HG03025 (cell line): ENCODE data around the gene ARID4B.
"Not testable (repeated sequence)": the region's sequence is repeated elsewhere in the genome, so short reads cannot be mapped to it uniquely, and the experiment has no call there.

ENCODE experiments used
- ATAC-seq: cut with Tn5 transposase; IDR thresholded peaks from one replicate; pipeline ENCODE4 v1.9.1; 2021; ENCODE audit warnings: mild to moderate bottlenecking, moderate library complexity; ENCODE audit not compliant: unreplicated experiment, low FRiP score

Gene ARID4B

DNA sequence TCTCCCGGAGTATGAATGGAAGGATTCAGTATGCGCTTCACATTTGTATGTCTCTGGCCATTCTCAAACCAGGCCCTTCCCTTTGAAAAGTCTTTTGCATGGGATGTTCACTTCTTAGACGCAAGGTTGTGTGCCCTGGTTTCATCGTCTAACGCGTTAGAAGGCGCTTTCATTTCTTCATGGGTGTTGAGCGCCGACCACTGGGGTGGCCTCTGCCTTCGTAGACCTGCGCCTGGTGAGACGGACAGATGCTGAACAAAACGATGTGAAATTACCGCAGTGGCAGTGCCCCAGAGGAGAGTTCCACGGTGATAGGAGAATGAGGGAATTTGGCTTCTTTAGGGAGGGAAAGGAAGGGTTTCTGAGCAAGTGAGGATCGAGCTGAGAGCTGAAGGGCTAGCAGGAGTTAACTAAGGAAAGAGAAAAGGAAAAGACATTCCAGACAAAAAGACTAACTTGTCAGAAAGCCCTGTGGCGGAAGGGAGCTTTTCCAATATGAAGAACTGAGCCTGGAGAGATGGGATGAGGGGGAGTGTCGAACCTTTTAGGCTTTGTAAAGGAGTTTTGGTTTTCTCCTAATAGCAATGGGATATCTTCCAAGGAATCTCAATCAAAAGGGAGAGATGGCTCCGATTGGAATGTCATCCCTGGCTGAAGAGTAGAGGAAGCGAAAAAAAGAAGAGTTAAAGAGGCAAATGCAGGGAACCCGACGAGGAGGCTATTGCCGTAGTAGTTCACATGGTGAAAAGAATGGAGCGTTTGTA, 1.3 kb upstream of the ARID4B start:
- peak; percentile 14 for ATAC-seq

DNA sequence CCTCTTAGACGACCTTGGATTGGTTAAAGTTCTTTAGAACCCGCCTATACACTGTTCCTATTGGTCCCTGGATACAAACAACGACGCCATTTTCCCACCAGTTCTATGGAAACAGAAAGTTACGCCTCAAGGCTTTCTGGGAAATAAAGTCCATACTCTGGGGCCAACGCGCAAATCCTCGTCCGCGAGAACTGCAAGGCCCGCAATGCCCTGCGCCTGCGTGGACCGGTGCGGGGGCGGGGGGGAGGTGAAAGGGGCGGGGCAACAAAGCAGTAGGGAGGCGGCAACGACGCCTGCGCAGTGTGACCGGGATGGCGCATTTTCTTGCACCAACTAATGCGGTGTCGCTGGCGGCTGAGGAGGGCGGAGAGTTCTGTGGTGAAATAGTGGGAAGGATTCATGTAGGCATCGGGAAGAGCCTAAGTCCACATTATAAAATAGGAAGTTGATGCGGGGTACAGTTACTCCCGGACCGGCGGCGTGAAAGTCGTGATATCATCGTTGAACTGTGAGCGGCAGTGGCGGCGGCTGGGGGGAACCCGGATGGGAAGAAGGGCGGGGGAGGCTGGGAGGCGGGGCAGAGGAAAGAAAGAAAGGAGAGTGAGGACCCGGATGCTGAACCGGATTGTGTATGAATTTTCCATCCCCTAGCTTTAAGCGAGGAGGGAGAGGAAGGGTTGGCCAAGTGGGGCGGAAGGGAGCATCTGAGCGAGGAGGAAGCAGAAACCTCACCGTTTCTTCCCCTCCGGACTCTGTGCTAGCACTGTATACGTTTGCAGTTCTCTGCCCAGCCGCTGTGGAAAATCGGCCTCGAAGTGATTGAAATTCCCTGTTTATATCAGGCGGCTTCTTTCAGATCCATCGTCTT, 526 bp upstream of the ARID4B start, which contains the start of gene GGPS1:
GGPS1 (plus strand) TSS at position 300 of the 868 bp plus-strand sequence. CDS start 6,695 bp downstream, outside the sequence.
- ATAC-seq: peak; percentile 74

DNA sequence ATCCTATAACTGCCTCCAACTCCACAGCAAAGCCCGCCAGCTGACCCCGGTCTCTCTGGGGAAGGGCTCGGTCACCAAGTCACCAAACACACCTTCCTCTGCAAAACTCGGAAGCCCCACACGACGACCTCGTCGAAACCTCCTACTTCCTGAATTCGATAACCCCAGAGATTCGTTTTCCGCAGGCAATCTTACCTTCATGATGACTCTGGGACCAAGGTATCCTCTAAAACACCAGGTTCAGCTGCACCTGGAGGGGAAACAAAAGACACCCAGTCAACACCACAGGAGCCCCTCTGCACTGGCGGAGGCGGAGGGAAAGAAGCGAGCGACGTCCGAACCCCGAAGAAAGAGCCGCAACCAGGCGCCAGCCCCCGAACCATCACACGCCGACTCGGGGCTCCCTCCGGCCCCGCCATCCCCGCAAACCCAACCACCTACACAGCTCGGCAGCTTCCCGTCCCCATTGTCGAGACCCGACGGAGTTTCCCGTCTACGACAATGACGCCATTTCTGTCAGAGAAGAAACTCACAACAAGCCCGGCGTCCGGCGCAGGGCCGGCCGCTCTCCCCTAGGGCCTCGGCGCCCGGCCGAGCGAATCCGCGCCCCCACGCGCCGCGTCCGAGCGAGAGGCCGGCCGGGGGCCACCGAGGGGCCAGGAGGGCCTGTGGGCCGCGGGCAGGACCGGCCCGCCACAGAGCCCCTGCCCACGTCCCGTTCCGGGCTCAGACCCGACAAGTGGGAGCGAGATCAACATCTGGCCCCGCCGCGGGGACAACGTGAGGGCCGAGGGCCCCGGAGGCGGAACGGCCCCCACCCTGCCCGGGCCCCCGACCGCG, 1.0 kb downstream of the ARID4B start:
- no peak for ATAC-seq

DNA sequence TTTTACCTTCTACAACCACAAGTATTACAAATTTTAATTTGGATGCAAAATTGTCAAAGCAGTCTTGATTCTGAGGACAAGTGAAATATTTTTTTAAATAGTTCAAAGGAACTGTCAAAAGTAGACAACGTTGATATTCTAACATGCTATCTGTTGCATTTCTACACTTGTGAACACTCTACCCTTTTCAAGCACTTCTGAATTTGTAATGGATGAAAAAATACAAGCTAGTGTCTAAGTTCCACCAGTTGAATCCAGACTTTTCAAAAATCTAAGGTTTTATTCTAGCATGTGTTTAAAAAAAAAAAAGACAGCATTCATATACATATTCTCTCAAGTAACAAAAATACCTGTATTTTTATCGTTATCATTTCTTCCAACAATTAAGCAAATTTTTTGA, 2.1 kb downstream of the ARID4B start:
- ATAC-seq: no peak

DNA sequence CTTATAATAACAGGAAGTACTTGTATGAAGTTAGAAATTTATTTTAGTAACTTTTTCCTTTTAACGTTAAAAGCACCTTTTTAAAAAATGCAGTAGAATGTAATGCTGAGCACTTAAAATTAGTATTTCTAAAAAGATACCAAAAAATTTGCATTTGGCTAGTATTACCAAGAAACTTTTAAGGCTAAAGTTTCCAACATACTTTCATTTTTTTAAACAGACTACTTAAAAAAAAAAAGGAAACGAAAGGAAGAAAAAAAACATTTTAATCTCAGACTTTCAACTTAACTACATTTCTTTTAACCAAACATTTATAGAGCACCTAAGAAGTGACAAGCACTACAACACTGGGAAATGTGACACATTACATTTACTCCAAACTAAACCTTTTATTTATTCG, 2.8 kb downstream of the ARID4B start:
- no peak for ATAC-seq

DNA sequence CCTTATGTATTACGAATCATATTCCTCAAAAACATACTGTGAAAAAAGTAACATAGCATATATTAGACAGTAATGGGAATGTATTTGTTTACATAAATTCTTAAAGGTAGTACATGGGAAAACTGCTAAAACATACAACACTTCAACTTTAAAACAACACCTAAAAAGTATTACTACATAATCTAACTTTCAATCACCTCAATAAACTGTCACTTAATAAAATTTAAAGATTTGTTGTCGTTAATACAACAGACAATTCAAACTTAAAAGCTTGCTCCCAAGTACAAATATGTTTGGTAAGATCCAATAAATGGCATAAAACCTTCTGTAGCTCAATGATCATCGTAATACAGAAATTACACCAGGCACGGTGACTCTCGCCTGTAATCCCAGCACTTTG, 3.7 kb downstream of the ARID4B start:
- ATAC-seq: no peak

DNA sequence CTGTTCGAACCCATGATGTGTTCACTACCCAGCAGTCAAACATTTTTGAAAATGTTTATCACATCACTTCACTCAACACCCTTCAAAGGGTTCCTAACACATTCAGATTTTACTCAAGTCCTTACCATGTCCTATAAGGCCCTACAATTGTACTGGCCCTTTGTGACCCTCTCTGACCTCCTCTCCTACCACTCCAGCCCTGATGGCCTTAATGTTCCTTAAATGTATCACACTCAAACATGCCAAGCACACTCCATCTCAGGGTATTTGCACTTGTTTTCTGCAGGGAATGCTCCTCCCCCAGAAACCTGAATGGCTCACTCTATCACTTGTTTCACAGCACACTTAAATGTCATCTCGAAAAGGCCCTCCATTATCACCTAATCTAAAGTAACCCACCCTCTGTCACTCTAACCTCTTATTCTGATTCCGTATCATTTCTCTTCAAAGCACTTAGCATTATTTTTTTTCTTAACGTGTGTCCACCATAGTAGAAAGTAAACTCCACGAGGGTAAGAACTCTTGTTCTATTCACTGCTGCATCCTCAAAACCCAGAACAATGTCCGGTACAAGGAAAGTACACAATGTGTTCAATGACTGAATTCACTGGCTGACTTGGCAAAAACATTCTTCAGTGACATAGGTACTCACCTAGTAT, 7.3 kb downstream of the ARID4B start:
- ATAC-seq: no peak

DNA sequence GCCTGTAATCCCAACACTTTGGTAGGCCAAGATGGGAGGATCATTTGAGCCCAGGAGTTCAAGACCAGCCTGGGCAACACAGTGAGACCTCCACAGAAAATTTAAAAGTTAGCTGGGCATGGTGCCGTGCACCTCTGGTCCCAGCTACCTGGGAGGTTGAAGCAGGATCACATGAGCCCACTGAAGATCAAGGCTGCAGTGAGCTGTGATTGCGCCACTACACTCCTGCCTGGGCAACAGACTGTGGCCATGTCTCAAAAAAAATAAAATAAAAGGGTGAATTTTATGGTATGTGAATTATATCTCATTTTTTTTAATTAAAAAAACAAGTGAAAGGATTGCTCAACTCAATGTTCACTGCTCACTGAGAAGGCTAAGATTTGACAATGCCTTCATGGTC, 8.7 kb downstream of the ARID4B start:
- ATAC-seq: no peak

DNA sequence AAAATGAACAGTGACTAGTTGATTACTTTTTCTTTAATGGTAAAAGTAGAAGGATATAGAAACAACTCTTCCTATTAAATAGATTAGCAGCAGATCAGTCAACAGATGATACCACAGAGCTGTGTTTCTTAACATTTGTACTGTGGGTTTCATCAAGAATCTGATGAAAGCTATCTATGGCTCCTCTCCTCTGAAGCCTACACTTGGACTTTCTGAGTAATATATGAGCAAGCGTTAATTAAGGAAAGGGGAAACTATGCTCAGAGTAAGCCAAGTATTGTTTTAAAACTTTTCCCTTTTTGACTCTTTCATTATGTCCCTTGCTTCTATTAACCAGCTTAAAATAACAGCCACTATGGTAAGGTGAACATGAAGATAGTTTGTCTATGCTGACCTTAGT, 10.8 kb downstream of the ARID4B start:
- ATAC-seq: no peak

DNA sequence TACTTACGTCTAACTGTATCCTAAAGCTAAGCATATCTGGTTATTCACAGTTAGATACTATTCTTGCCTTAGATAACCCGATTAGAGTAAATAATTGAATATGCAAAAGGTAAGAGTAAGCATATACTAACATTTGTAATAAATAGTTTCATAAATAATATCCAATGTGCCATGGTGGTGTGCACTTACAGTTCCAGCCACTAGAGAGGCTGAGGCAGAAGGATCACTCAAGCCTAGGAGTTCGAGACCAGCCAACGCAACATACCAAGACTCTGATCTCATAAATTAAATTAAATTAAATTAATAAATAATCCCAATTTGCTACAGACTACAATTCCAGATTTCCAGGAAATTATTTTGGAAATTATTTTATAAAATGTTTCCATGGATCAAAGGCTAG, 12.2 kb downstream of the ARID4B start:
- ATAC-seq: no peak

DNA sequence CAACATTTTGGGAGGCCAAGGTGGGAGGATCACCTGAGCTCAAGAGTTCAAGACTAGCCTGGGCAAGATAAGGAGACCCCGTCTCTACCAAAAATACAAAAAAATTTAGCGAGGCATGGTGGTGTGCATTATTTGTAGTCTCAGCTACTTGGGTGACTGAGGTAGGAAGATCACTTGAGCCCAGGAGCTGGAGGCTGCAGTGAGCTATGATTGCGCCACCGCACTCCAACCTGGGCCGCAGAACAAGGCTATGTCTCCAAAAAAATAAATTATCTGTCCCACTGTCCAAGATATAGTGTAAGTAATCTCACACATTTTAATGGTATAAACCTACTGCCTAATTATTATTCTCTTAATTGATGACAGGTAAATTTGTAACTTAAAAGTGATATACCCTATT, 12.8 kb downstream of the ARID4B start:
- no peak for ATAC-seq

DNA sequence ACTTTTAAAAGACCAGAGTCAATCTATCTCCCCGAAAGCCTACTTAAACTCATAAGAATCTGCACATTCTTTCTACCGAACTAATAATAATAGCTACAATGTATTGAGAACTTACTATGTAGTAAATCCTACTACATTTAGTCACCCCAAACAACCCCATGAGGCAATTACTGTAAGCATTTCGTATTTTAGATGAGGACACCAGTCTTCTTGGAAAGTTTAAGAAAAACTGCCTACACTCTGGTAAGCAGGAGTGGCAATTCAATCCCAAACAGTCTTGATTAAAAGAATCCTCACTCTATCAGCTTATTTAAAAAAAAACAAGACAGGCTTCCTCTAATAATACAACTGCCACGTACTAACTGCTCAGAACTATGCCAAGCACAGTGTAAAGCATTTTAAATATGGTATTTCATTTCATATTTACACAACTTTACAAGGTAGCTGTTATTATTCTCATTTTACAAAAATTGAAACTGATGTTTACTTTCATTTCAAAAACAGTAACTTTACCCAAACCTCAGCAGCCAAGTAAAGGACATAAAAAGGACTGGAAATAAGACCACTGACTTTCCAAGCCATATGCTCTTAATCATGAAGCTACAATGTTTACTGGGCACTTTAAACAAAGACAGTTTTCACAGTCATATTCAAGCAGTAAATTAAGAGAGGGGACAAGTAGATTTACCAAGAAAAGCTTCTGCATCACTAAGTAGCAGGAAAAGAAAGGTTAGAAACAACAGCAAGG, 13.9 kb downstream of the ARID4B start:
- ATAC-seq: no peak

DNA sequence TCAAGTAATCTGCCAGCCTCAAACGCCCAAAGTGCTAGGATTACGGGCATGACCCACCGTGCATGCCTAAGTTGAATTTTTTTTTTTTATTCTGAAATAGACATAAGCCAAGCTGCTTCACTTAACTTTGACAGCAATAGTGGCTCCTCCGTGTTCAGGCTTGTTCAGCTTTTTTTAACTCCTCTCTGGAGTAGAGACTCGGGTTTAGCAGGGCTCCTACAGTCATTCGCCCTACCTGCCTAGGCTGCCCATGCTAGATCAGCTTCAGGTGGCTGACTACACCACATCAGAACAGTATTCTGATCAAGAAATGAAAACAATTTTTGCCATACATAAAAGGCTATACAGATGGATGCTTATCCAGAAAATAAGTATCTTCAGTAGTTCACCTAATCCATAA, 14.7 kb downstream of the ARID4B start:
- ATAC-seq: no peak

DNA sequence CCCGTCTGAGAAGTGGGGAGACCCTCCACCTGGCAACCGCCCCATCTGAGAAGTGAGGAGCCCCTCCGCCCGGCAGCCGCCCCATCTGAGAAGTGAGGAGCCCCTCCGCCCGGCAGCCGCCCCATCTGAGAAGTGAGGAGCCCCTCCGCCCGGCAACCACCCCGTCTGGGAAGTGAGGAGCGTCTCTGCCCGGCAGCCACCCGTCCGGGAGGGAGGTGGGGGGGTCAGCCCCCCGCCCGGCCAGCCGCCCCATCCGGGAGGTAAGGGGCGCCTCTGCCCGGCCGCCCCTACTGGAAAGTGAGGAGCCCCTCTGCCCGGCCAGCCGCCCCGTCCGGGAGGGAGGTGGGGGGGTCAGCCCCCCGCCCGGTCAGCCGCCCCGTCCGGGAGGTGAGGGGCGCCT, 18.8 kb downstream of the ARID4B start:
- ATAC-seq: not testable (repeated sequence)

DNA sequence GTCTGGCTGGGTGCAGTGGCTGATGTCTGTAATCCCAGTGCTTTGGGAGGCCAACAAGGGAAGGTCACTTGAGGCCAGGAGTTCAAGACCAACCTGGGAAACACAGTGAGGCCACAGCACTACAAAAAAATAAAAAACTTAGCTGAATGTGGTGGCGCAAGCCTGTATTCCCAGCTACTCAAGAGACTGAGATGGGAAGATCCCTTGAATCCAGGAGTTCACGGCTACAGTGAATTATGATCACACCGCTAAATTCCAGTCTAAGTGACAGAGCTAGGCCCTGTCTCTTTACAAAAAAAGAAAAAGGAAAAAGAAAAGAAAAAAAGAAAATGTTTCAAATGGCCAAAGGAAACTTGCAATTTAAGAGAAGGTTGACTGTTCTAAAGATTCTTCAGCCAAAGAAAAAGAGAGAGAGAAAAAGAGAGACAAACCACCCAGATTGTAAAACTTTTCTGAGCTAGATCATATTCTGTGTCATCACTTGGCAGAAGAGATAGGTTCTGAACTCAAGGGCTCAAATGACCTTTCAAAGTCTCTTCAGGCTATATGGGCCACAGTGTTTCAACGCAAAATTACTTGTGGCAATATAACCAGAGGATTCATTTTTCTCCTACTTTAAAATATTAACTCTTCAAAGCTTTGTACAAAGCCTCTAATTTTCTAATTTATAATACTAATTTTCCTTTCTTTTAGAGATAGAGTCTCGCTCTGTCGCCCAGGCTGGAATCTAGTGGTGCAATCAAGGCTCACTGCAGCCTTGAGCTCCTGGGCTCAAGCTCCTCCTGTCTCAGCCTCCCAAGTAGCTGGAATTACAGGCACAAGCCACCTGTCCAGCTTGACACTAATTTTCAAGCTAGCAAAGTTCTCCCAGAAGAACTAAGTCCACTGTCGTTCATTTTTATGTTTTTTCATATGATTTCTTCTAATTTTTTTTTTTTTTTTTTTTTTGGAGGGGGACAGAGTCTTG, 20.5 kb downstream of the ARID4B start:
- ATAC-seq: no peak

DNA sequence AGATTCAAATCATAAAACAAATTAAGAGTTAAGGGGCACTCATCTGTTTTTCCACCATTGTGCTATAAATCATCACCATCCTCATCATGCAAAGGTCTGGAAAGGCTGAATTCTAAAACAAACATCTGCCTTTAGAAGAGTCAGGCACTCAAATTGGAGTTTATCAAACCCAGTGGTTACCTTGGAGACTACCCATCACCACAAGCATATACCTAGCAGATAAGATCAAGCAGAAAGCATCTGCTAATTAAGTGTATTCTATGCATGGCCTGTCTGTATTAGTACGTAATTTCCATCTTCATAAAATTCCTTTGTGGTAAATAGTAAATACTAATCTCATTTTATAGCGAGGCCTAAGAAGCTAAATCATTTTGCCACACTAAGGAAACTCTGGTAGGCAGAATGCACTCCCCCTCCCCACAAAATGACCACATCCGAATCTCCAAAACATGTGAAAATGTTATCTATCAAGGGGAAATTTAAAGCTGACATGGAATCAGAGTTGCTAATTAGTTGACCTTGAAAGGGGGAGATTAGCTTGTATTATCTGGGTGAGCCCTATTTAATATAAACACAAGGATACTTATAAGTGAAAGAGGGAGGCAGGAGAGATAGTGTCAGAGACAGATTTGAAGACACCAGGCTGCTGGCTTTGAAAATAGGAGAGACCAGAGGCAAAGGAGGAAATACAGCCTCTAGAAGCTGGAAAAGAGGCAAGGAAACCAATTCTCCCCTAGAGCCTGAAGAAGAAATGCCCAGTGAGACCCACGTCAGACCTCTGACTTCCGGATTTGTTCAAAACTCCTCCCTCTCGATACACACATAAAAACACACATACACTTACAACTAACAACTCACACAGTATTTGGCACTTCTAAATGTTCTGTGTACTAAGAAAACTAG, 23.2 kb downstream of the ARID4B start:
- no peak for ATAC-seq

DNA sequence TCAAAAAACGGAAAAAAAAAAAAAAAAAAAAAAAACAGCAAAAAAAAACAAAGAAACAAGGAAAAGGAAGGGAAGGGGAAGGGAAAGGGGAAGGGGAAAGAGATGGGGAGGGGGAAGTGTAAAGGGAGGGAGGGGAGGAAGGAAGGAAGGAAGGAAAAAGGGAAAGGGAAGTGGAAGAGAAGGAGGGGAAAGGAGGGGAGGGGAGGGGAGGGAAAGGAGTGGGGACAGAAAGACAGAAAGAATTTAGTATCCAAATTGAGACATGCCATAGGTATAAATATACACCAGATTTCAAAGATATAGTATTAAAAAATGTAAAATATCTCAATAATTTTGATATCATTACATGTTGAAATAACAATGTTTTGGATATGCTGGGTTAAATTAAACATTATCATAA, 25.8 kb downstream of the ARID4B start:
- ATAC-seq: no peak
